ENCODE results near the gene LRRC8D. TPM values are rescaled to one million over a fixed set of nuclear protein-coding genes. Genes with fewer than 3 reads are reported as not detected.

Gene LRRC8D
- total RNA-seq, 2 donors from 2014 or later: 23.8 to 33.8 TPM

DNA sequence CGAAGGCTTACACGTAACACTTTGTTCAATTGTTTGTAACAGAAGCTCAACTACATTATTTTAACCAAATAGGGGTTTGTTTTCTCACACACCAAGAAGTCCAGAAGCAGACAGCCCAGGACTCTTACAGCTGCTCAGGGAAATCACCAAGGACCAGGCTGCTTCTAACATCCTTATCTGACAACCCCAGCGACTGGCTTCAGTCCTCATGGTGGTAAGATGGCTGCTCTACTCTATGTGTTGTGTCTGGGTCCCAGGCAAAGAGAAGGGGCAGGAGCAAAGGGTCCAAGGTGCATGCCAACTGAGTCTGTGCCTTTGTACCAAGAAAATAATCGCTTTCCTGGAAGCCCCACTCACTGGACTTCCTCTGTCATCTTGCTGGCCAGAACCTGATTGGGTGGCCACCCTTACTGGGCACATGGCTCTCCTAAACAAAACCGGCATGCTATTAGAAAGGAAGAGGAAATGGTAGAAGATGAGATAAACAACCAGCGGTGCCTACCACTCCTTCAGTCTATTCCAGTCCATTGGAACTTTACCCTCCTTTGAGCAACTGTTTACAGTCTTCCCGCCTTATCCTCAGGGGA is 34.1 kb upstream of the LRRC8D start:
- H3K9ac ChIP-seq (ENCODE audit: extremely low read depth, low read length, poor library complexity, severe bottlenecking): no peak overlapping the region
- no peaks in the 10 kb centered on the region for H3K27me3 ChIP-seq (ENCODE audit: control insufficient read depth, insufficient read depth, low read length, poor library complexity, severe bottlenecking)
- H3K36me3 ChIP-seq (ENCODE audit: control insufficient read depth, insufficient read depth, low read length): no peaks in the 10 kb centered on the region
- TF ChIP-seq, protein P1, sequence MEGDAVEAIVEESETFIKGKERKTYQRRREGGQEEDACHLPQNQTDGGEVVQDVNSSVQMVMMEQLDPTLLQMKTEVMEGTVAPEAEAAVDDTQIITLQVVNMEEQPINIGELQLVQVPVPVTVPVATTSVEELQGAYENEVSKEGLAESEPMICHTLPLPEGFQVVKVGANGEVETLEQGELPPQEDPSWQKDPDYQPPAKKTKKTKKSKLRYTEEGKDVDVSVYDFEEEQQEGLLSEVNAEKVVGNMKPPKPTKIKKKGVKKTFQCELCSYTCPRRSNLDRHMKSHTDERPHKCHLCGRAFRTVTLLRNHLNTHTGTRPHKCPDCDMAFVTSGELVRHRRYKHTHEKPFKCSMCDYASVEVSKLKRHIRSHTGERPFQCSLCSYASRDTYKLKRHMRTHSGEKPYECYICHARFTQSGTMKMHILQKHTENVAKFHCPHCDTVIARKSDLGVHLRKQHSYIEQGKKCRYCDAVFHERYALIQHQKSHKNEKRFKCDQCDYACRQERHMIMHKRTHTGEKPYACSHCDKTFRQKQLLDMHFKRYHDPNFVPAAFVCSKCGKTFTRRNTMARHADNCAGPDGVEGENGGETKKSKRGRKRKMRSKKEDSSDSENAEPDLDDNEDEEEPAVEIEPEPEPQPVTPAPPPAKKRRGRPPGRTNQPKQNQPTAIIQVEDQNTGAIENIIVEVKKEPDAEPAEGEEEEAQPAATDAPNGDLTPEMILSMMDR (conservative IDR thresholded peaks at IDR 0.05): no peak
- DNase-seq: no peak
- H3K27ac ChIP-seq (ENCODE audit: low read depth, low read length): no peak overlapping the region
- no peak overlapping the region for H3K4me3 Mint-ChIP-seq
- peaks cover 8% of the 10 kb centered on the region for H3K4me1 ChIP-seq (ENCODE audit: control insufficient read depth, insufficient read depth, low read length)
- H3K36me3 Mint-ChIP-seq (ENCODE audit: low read depth): no peaks in the 10 kb centered on the region
- peaks cover 1% of the 10 kb centered on the region for H3K27me3 Mint-ChIP-seq (ENCODE audit: insufficient read depth)
- 83 to 91% methylated on average over 2 to 7 of the region's 7 CpGs for WGBS, 2 experiments (ENCODE audit: insufficient coverage in 1 of 2, insufficient read length in 1 of 2)
- no peaks in the 10 kb centered on the region for H3K9me3 ChIP-seq (ENCODE audit: control insufficient read depth, low read length)
- no peaks in the 10 kb centered on the region for H3K9me3 Mint-ChIP-seq
- peaks cover 24% of the 10 kb centered on the region for H3K4me1 Mint-ChIP-seq
- H3K27ac Mint-ChIP-seq: no peak overlapping the region
- no peak overlapping the region for H3K4me3 ChIP-seq (ENCODE audit: low read length)

DNA sequence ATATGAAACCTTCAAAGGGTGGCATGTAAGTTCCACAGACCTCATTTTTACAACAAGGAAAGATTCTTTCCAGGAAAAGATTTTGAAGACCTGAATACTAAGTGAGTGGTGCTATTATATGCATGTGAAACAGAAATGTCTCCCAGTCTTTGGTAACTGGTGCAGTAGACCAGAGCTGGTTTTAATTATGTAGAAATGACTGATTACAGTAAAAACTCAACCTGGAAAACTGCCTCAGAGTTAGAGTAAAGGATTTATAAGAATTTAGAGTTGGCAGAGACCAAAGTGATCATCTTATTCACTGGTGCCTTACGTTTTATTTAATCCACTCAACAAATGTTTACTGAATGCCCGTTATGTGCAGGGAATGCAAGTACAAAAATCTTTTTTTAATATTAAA is 30.2 kb upstream of the LRRC8D start:
- Histone ChIP-seq H3K4me3 (ENCODE audit: low read length) (no peak overlapping the region), H3K9ac (ENCODE audit: extremely low read depth, low read length, poor library complexity, severe bottlenecking) (no peak overlapping the region), H3K9me3 (ENCODE audit: control insufficient read depth, low read length) (no peaks in the 10 kb centered on the region), H3K4me1 (ENCODE audit: control insufficient read depth, insufficient read depth, low read length) (no peaks in the 10 kb centered on the region), H3K36me3 (ENCODE audit: control insufficient read depth, insufficient read depth, low read length) (no peaks in the 10 kb centered on the region), H3K27me3 (ENCODE audit: control insufficient read depth, insufficient read depth, low read length, poor library complexity, severe bottlenecking) (no peaks in the 10 kb centered on the region), H3K27ac (ENCODE audit: low read depth, low read length) (no peak overlapping the region)
- TF ChIP-seq, protein P1 (conservative IDR thresholded peaks at IDR 0.05): no peak
- Mint-ChIP-seq H3K27ac (no peak overlapping the region), H3K9me3 (no peaks in the 10 kb centered on the region), H3K4me3 (no peak overlapping the region), H3K36me3 (ENCODE audit: low read depth) (no peaks in the 10 kb centered on the region), H3K27me3 (ENCODE audit: insufficient read depth) (peaks cover 1% of the 10 kb centered on the region), H3K4me1 (no peaks in the 10 kb centered on the region)
- DNase-seq: no peak
- 96% methylated on average over 2 of the region's 2 CpGs; no CpG with 5 or more reads in 1 of the 2 experiments for whole genome bisulfite sequencing, 2 experiments (ENCODE audit: insufficient coverage in 1 of 2, insufficient read length in 1 of 2)

DNA sequence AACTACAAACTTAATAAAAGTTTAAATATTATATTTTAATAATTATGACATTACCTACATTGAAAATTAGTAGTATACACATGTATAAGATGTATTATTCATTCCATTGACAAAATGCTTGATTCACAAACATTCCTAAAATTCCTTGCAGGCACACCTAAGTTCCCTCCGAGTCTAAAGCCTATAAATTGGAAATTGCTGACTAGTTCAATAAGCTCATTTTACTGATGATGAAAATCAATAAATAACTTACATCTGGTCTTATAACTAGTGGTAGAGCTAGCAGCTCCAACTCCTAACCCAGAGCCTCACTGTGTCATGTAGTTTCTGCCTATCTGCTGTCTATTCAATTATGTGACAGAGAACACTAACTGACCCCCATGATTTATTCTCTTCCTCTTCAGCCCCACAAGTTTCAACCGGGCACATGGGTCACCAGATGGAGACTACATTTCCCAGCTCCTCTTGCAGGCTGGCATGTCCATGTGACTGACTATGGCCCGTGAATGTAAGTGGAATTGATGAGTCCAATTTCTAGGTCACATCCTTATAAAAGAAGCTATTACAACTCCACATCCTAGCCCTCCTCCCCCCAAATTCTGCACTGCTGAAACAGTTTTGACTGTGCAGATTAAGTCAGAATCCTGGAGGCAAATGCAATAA is 29.6 kb upstream of the LRRC8D start:
- Histone ChIP-seq H3K4me3 (ENCODE audit: low read length) (no peak overlapping the region), H3K27me3 (ENCODE audit: control insufficient read depth, insufficient read depth, low read length, poor library complexity, severe bottlenecking) (no peaks in the 10 kb centered on the region), H3K27ac (ENCODE audit: low read depth, low read length) (no peak overlapping the region), H3K9me3 (ENCODE audit: control insufficient read depth, low read length) (no peaks in the 10 kb centered on the region), H3K36me3 (ENCODE audit: control insufficient read depth, insufficient read depth, low read length) (no peaks in the 10 kb centered on the region), H3K4me1 (ENCODE audit: control insufficient read depth, insufficient read depth, low read length) (no peaks in the 10 kb centered on the region), H3K9ac (ENCODE audit: extremely low read depth, low read length, poor library complexity, severe bottlenecking) (no peak overlapping the region)
- TF ChIP-seq, protein P1 (conservative IDR thresholded peaks at IDR 0.05): no peak
- WGBS, 2 experiments (ENCODE audit: insufficient coverage in 1 of 2, insufficient read length in 1 of 2): 60 to 88% methylated on average over 1 to 3 of the region's 3 CpGs
- Mint-ChIP-seq H3K4me3 (no peak overlapping the region), H3K36me3 (ENCODE audit: low read depth) (no peaks in the 10 kb centered on the region), H3K27me3 (ENCODE audit: insufficient read depth) (peaks cover 3% of the 10 kb centered on the region), H3K27ac (no peak overlapping the region), H3K9me3 (no peaks in the 10 kb centered on the region), H3K4me1 (no peaks in the 10 kb centered on the region)
- no peak for DNase-seq
